Smooth muscle cell (in vitro differentiated cells): ENCODE measurements around the gene MLN. TPM values are rescaled to one million over a fixed set of nuclear protein-coding genes. Genes with fewer than 3 reads are reported as not detected.

Experiments used
- DNase-seq: peaks from one replicate; lab custom pipeline; 2025; ENCODE audit not compliant: unreplicated experiment; lab: John Stamatoyannopoulos, UW
- H2AFZ ChIP-seq: fragments of 200-600 bp; sonication (generic); 2 replicates; pipeline ENCODE4 v1.6.0; 2016; ENCODE audit warnings: antibody characterized with exemption, low read depth, mild to moderate bottlenecking
- H3F3A ChIP-seq: fragments of 200-600 bp; sonication (generic); 2 replicates; pipeline ENCODE4 v1.6.0; 2017; ENCODE audit warnings: antibody characterized with exemption, low read depth
- H3K27ac ChIP-seq: fragments of 200-600 bp; sonication (generic); 2 replicates; pipeline ENCODE4 v1.5.1; 2016; ENCODE audit warnings: low read depth, mild to moderate bottlenecking
- H3K27me3 ChIP-seq: fragments of 200-600 bp; sonication (generic); 2 replicates; pipeline ENCODE4 v1.6.1; 2016; ENCODE audit warnings: low read depth, mild to moderate bottlenecking
- H3K36me3 ChIP-seq: fragments of 200-600 bp; sonication (generic); 2 replicates; pipeline ENCODE4 v1.5.1; 2016; ENCODE audit warnings: low read depth
- H3K4me1 ChIP-seq: fragments of 200-600 bp; sonication (generic); 2 replicates; pipeline ENCODE4 v1.5.1; 2016; ENCODE audit warnings: low read depth
- H3K4me2 ChIP-seq: fragments of 200-600 bp; sonication (generic); 2 replicates; pipeline ENCODE4 v1.6.0; 2016; ENCODE audit warnings: mild to moderate bottlenecking
- H3K4me3 ChIP-seq: fragments of 200-600 bp; sonication (generic); 2 replicates; pipeline ENCODE4 v1.5.1; 2016; ENCODE audit warnings: mild to moderate bottlenecking
- H3K79me2 ChIP-seq: fragments of 200-600 bp; sonication (generic); 2 replicates; pipeline ENCODE4 v1.6.0; 2016; ENCODE audit warnings: low read depth, mild to moderate bottlenecking
- H3K9ac ChIP-seq: fragments of 200-600 bp; sonication (generic); 2 replicates; pipeline ENCODE4 v1.6.0; 2016; ENCODE audit warnings: low read depth
- H3K9me3 ChIP-seq: fragments of 200-600 bp; sonication (generic); replicated peaks from 2 replicates; pipeline ENCODE4 v1.5.1; 2016; ENCODE audit warnings: low read depth
- H4K20me1 ChIP-seq: fragments of 200-600 bp; sonication (generic); 2 replicates; pipeline ENCODE4 v1.6.0; 2016; ENCODE audit warnings: low read depth
- WGBS: methylation state at CpG from one replicate; pipeline ENCODE4 v1.1.7; 2016; ENCODE audit warnings: low lambda C conversion rate; 5-methylcytosine and 5-hydroxymethylcytosine counted together
- polyA plus RNA-seq: library from polyadenylated mRNA; unstranded; fragments of >200 nt; fragmentation: Nextera tagmentation; extraction: Ambion mirVana; gene quantifications from 2 replicates; pipeline ENCODE4 v1.2.1, GENCODE V29; 2016
- total RNA-seq: library from RNA; depleted of rRNA; stranded (reverse); fragments of >200 nt; gene quantifications from 2 replicates; pipeline ENCODE4 v1.2.3, GENCODE V29; 2014
- TF ChIP-seq, protein P1 (sequence below): fragments of 200-600 bp; sonication (generic); IDR thresholded peaks from 2 replicates; pipeline ENCODE4 v1.5.1; 2017; ENCODE audit warnings: borderline replicate concordance, mild to moderate bottlenecking, antibody characterized with exemption; ENCODE audit not compliant: insufficient read depth, poor library complexity, severe bottlenecking

MLN gene
- total and polyA plus RNA-seq, 2 experiments from 2014 or later: not detected

DNA sequence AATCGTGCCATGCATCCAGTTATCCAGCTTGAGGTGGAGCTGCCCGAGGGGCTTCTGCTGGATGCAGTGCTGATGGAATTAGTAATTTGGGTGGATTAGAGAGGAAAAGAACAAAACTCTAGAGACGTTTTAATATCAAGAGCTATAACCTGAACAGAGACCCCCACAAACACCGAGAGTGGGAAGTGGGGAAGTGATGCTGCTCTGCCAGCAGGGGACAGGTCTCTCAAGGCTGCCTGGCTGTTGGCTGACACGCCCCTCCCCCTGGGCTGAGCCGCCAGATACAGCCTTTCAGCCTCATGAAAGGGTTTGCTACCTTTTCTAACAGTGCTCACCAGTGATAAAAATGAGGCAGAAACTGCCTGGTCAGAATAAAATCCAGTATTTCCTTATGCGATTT, 24.5 kb downstream of the MLN start:
- H3K27ac ChIP-seq: no peak overlapping the region
- no peaks in the 10 kb centered on the region for H3K79me2 ChIP-seq
- H3K27me3 ChIP-seq: no peaks in the 10 kb centered on the region
- no peaks in the 10 kb centered on the region for H3K9me3 ChIP-seq
- H3K36me3 ChIP-seq: peaks cover 19% of the 10 kb centered on the region
- H3K9ac ChIP-seq: no peak overlapping the region
- TF ChIP-seq, protein P1, sequence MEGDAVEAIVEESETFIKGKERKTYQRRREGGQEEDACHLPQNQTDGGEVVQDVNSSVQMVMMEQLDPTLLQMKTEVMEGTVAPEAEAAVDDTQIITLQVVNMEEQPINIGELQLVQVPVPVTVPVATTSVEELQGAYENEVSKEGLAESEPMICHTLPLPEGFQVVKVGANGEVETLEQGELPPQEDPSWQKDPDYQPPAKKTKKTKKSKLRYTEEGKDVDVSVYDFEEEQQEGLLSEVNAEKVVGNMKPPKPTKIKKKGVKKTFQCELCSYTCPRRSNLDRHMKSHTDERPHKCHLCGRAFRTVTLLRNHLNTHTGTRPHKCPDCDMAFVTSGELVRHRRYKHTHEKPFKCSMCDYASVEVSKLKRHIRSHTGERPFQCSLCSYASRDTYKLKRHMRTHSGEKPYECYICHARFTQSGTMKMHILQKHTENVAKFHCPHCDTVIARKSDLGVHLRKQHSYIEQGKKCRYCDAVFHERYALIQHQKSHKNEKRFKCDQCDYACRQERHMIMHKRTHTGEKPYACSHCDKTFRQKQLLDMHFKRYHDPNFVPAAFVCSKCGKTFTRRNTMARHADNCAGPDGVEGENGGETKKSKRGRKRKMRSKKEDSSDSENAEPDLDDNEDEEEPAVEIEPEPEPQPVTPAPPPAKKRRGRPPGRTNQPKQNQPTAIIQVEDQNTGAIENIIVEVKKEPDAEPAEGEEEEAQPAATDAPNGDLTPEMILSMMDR: no peak
- H3K4me1 ChIP-seq: peaks cover 27% of the 10 kb centered on the region
- DNase-seq: no peak
- H3K4me2 ChIP-seq: no peak overlapping the region
- H3F3A ChIP-seq: peaks cover 7% of the 10 kb centered on the region
- H2AFZ ChIP-seq: no peak overlapping the region
- H3K4me3 ChIP-seq: no peak overlapping the region
- 88% methylated on average over 7 of the region's 7 CpGs for WGBS
- H4K20me1 ChIP-seq: peaks cover 43% of the 10 kb centered on the region

DNA sequence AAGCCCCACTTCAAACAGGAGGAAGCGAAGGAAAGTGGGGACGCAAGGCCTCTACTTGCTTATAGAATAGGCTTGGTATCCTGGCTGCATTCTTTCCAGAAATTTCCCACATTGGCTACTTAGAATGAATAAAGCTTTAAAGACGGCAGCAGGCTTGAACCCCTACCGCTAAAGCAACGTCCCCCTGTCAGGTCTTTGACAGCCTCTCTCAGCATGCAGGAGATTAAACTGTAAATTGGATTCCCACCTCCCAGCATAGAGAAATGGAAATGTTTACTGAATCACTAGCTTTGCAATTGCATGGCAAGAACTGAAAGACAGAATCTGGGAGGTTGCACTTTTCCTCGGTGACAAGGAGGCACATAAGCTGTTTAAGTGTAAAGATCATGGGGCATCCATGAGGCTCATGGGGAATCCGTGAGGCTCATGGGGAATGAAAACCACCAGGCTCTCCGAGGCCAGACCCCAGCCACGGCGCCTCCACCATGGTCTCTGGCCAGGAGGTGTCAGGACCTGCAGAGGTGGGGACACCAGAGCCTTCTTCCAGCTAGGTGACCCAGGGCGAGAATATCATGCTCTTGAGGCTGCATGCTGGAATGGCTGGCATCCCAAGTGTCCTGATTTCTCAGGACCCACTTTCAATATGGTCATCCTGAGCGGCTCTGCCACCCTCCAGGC, 25.2 kb downstream of the MLN start:
- Histone ChIP-seq H3K9me3 (no peaks in the 10 kb centered on the region), H3F3A (peaks cover 10% of the 10 kb centered on the region), H3K4me2 (no peak overlapping the region), H3K4me3 (no peak overlapping the region), H2AFZ (no peak overlapping the region), H3K36me3 (peaks cover 19% of the 10 kb centered on the region), H3K27me3 (no peaks in the 10 kb centered on the region), H3K9ac (no peak overlapping the region), H4K20me1 (peaks cover 37% of the 10 kb centered on the region), H3K4me1 (peaks cover 27% of the 10 kb centered on the region), H3K27ac (no peak overlapping the region), H3K79me2 (no peaks in the 10 kb centered on the region)
- DNase-seq: no peak
- WGBS: 91% methylated on average over 12 of the region's 12 CpGs
- TF ChIP-seq, protein P1: no peak

DNA sequence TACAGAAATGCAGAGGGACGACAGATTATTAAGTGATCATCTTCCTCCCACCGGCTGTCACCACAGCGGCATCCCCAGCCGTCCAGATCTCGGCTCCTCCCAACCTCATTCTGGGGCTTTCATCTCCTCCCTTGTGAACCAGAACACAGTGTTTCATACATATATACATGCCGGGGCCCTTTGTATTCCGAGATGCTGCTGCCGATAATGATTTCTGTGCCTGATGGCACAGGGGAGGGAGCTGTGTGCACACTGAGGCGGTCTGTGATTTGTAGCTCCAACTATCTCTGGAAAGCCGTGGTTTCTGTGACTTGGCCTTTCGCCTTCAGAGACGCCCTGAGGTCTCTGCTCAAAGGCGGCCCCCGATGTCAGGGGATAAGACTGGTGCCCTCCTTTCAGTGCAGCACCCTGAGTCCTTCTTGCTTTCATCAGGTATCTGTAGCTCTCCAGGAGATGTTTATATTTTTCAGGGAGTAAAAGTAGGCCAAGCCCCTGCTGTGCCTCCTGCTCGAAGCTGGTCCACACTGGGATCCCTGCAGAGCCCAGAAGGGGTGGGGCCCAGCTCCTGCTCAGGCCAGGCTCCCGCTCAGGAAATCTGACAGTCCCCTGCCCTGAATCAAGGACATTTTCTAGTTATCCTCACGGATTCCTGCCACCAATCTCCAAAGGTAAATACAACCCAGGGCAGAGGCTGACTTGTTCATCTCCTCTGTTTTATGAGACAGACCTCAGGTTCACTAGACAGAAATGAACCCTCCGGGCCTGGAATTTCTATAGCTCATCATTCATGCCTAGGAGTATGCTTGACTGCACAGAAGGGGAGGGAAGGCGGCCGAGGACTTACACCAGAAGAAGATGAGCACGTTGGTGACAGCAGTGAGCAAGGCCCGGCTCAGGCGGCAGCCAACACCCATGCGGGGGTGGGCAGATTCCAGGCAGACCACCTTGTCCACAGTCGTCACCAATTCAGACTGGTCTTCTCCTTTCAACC, 26.1 kb downstream of the MLN start:
- peaks cover 19% of the 10 kb centered on the region for H3K36me3 ChIP-seq
- no peak for DNase-seq
- H3K27ac ChIP-seq: no peak overlapping the region
- no peak overlapping the region for H3K4me3 ChIP-seq
- no peaks in the 10 kb centered on the region for H3K9me3 ChIP-seq
- peaks cover 36% of the 10 kb centered on the region for H4K20me1 ChIP-seq
- no peak overlapping the region for H3K9ac ChIP-seq
- TF ChIP-seq, protein P1: no peak
- 97% methylated on average over 25 of the region's 25 CpGs for WGBS
- no peak overlapping the region for H3K4me2 ChIP-seq
- H3K27me3 ChIP-seq: no peaks in the 10 kb centered on the region
- peaks cover 11% of the 10 kb centered on the region for H3F3A ChIP-seq
- H3K79me2 ChIP-seq: no peaks in the 10 kb centered on the region
- no peak overlapping the region for H2AFZ ChIP-seq
- H3K4me1 ChIP-seq: peaks cover 27% of the 10 kb centered on the region
